Measurements from ENCODE around the gene ATXN1. TPM values are rescaled to one million over a fixed set of nuclear protein-coding genes. Genes with fewer than 3 reads are reported as not detected.

Gene ATXN1
- total RNA-seq, 2 donors from 2014 or later = 34.6 to 36.7 TPM

DNA sequence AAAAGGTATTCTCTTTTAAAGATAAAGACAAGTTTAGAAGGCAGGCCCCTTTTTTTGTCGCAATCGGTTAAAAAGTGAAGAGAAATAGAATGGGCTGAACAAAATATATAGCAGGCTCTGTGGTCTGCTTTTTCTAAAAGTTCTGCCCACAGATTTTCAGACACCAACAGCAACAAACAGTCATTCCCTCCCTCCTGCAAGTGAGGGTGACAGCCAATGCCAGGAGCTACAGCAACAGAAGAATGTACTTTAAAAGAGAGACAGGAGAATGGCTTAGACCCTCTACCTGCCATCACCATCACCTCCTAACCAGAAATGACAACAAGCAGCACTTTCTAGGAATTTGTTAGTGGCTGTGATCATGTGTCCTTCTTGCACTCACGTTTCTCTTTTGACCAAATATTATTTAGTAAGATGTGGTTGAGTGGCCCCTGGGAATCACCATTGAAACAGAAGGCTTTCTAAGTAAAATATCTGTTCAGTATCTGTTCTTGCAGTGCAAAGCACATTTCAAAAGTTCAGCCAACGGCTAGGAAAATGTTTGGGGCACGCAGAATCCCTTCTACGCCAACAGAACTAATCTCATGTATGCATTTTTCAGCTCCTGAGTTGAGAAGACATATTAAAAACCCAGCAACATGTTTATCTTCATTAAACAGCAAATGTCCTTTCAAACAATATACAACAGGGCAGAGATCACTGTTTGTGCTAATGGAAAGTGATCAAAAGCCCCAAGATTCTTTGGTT lies 248.5 kb downstream of the ATXN1 start:
- DNase-seq = no peak
- intact Hi-C loops (cut with DNase I) = loop anchor here (5.0 to 10.0 kb wide), 3 partner anchors 178 to 252 kb away; partner anchors contain the start of gene ATXN1 (in 2 of the 2)
- ATAC-seq = no peak

DNA sequence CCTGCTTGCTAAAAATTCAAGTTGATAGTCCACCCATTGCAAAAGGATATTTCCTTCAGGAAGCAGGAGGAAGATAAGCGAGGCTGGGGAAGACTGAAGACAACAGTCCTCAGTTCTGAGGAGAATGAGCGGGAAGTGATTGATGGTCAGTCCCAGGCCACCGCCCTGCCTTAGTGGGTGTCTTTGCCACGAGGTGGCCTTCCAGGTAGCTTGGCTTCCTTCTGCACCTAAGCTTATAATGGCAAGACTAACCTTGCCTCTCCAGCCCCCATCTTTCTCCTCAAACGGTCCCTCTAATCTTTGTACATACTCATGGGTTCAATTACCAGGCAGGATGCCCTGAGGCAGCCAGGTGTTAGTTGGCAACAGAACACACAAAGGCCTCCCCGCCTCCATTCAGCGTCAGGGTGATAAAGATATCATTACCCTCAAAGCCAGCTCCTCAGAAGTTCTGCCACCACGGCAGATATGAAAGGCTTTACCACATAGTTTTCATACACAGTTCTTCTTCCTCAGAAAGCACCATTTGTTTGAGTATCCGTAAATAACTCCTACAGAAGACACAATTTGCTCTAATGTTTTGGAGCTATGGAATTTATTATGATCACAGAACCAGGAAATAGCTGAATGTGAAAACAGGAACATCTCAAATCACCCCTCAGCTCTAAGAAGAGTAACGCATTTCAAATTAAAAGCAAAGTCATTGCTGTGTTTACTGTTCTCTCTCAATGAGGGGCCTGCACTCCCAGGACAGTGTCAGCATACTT lies 249.4 kb downstream of the ATXN1 start:
- no peak for ATAC-seq
- intact Hi-C loops (cut with DNase I) = loop anchor here (5.0 to 10.0 kb wide), 3 partner anchors 177 to 253 kb away; partner anchors contain the start of gene ATXN1 (in 2 of the 2)
- DNase-seq = no peak

- no peak for DNase-seq
- peak; percentile 70 to 71 for ATAC-seq
- intact Hi-C loops (cut with DNase I) = loop anchor here (5.0 to 10.0 kb wide), 3 partner anchors 176 to 254 kb away; partner anchors contain the start of gene ATXN1 (in 2 of the 2)
These were observed 250.1 kb downstream of the ATXN1 start for GRCh38 chr6:16511040-16511660.

GRCh38 chr6:16510245-16510644 lies 251.0 kb downstream of the ATXN1 start:
- ATAC-seq (no peak), DNase-seq (no peak)
- intact Hi-C loops (cut with DNase I) = loop anchor here (5.0 to 10.0 kb wide), 3 partner anchors 175 to 255 kb away; partner anchors contain the start of gene ATXN1 (in 2 of the 2)

DNA sequence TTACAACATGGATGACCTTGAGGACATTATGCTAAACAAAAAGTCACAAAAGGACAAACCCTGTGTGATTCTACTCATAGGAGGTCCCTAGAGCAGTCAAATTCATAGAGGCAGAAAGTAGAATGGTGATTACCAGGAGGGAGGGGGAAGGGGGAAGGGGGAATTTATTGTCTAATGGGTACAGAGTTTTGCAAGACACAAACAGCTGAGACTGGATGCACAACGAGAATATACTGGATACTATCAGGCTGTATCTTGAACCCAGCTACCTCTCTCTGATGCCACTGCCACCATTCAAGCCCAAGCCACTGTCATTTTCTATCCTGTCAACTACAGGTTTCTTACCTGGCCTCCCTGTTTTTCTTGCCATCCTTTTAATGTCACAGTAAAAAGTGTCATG lies 252.3 kb downstream of the ATXN1 start:
- no peak for ATAC-seq
- intact Hi-C loops (cut with DNase I) = no loop called here
- DNase-seq = no peak

- ATAC-seq (peak; percentile 34 to 72), DNase-seq (no peak)
- intact Hi-C loops (cut with DNase I) = no loop called here
These were observed 255.4 kb downstream of the ATXN1 start for GRCh38 chr6:16505711-16506357.

DNA sequence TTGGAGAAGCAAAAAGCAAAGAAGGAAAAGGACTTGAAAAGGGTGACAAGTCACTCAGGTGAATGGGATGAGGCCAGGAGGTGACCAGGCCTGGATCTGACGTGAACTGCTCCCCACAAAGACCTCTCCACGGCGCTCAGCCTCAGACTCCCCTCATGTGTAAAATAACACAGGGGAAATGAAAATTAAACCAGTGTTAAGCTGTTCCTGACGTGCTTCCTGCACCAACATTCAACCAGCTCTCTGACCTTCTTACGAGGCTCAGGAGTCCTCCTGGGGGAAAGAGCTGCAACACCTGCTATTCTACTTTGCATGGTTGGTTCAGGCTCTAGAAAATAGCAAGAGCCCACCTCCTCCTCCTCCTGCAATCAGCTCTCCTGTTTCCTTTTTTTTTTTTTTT lies 256.7 kb downstream of the ATXN1 start:
- ATAC-seq (no peak), DNase-seq (no peak)
- intact Hi-C loops (cut with DNase I) = no loop called here

DNA sequence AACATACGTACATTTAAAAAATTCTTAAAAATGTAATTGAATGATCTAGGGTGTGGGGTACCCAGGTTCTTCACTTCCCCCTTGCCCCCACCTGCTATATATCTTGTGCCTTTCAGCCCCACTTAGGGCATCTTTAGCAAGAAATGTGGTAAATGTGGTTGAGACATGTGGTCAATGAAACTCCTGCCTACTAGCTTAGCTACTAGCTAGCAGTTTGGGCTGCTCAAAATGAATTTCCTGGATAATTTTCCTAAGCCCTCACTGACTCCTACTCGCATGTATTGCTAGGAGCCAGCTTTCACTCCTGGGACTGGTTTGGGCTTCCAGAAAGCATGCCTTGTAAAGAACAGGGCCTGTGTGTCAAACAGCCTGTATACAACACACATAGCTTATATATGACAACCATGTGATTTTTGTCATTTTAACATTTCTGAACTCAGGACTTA lies 257.3 kb downstream of the ATXN1 start:
- intact Hi-C loops (cut with DNase I) = no loop called here
- ATAC-seq = peak in 1 of 2 donors; percentile 19
- DNase-seq = no peak

GRCh38 chr6:16503241-16503775 lies 258.0 kb downstream of the ATXN1 start:
- intact Hi-C loops (cut with DNase I) = no loop called here
- ATAC-seq = no peak
- no peak for DNase-seq

DNA sequence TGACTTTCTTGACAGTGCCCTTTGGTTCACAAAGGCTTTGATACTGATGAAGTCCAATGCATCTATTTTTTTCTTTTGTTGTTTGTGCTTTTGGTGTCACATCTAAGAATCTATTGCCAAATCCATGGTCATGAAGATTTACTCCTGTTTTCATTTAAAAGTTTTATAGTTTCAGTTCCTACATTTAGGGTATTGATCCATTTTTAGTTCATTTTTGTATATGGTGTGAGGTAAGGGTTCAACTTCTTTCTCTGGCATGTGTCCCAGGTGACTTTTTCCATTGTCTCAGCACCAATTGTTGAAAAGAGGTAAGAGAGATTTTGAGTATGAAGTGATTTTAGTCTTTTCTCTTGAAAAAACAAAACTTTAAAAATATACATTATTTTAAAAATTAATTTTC lies 262.3 kb downstream of the ATXN1 start:
- intact Hi-C loops (cut with DNase I) = no loop called here
- no peak for DNase-seq
- ATAC-seq = no peak

DNA sequence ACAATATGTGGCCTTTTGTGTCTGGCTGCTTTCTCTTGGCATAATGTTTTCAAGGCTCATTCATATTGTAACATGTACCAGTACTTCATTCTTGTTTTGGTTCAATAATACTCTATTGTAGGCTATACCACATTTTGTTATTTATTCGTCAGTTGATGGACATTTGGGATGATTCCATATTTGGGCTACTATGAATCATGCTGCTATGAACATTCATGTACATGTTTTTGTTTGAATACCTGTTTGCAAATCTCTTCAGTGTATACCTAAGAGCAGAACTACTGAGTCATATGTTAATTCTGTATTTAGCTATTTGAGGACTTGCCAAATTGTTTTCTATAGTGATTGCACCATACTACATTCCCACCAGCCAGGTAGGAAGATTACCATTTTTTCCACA lies 263.0 kb downstream of the ATXN1 start:
- DNase-seq (no peak), ATAC-seq (peak in 1 of 2 donors; percentile 33)
- intact Hi-C loops (cut with DNase I) = no loop called here

DNA sequence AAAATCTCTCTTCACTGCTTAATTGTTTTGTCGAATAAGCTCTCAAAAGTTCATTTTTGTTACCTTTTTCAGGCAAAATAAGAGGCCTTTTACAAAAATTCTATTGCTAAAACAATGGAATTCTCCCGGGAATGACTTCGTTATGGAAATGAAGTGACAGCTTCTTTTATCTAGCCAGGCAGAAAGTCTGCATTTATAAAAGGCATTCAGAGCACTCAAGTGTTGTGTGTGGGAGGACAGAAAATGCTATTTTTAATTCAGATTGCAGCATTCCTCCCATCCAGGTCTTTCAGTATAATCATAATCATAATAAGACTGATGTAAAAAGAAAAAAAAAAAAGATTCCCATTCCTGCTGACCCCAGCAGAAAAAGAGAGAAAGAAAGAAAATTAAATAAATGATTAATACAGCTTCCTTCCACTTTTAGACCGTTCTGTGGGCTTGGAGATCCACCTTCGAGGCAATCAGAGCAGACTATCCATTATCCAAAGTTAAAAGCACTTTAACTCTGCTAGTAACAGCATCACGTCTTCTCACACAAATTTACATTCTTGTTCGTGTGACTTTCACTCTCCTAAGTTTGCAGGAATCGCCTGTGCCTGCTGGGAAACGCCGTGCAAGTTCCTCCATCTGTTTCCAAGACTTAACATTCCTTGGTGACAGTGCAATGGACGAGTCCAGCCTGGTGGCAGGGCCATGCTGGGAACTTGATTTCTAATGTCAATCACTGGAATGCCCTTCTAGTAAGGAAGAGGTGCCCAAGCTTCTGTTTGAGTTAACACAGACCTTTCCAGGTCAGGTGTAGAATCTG lies 264.1 kb downstream of the ATXN1 start:
- DNase-seq (no peak), ATAC-seq (peak; percentile 42 to 47)
- intact Hi-C loops (cut with DNase I) = no loop called here

GRCh38 chr6:16496210-16496609 lies 265.1 kb downstream of the ATXN1 start:
- intact Hi-C loops (cut with DNase I) = no loop called here
- ATAC-seq (peak in 1 of 2 donors; percentile 21), DNase-seq (no peak)

- intact Hi-C loops (cut with DNase I) = no loop called here
These were observed 266.5 kb downstream of the ATXN1 start for GRCh38 chr6:16494793-16495192.

GRCh38 chr6:16493802-16494201 lies 267.5 kb downstream of the ATXN1 start:
- intact Hi-C loops (cut with DNase I) = no loop called here
- DNase-seq (no peak), ATAC-seq (no peak)

More at GRCh38 chr6:16494793-16495192, 266.5 kb downstream of the ATXN1 start:
- DNase-seq (no peak), ATAC-seq (peak in 1 of 2 donors; percentile 60)

DNA sequence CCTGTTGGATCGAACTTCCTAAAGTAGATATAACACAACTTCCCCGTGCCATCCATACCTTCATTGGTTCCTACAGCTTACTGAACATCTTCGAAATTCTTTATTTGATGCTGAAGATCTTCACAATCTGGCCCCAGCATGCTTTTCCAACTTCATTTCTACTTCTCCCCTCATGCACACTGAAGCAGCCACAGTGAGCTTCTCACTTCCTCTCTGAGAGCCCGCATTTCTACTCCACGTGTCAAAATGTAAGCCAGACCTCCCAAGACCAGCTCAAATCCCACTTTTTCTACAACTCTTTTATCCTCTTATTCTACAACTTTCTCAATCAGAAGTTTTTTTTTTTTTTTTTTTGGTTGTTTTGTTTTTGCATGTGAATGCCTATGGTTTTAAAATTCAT lies 268.1 kb downstream of the ATXN1 start:
- intact Hi-C loops (cut with DNase I) = no loop called here
- ATAC-seq = no peak
- no peak for DNase-seq

GRCh38 chr6:16491666-16492313 lies 269.5 kb downstream of the ATXN1 start:
- DNase-seq (no peak), ATAC-seq (no peak)
- intact Hi-C loops (cut with DNase I) = no loop called here

DNA sequence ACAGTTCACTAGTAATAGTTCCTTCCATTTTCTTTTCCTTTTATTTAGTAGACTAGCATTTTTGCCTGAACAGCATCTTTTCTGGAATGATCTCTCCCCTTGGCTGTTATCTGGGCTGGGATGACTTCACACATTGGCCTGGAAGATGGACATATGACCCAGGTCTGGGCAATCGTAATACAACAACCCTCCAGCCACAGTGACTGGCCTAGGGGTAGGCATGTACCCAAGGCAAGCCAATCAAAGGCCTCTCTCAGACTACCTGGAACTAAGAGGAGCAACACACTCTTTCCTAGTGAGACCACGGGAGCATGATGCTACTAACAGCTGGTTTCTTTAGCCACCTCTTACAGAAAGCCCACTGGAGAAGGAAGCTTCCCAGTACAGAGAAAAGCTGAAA lies 270.6 kb downstream of the ATXN1 start:
- DNase-seq (no peak), ATAC-seq (no peak)
- intact Hi-C loops (cut with DNase I) = no loop called here
